Activated naive CD8-positive, alpha-beta T cell treated with anti-CD3 and anti-CD28 coated beads, Interleukin-2, amount 10 ng/mL, durations not matched to agents 7 days and 5 days (primary cell): Measurements from ENCODE around the gene USP47. TPM values are rescaled to one million over a fixed set of nuclear protein-coding genes. Genes with fewer than 3 reads are reported as not detected.

Source experiments
- ATAC-seq: fragments of 150-1000 bp; cut with Tn5 transposase; one replicate; pipeline ENCODE4 v1.10.0; 2021; ENCODE audit warnings: low read depth, moderate library complexity
- POLR2A ChIA-PET: fragments of 350-600 bp; sonication (Branson Sonifier 250); formaldehyde crosslinking; loops from one replicate; lab custom pipeline; 2021; ENCODE audit warnings: antibody characterized with exemption; lab: Charles Lee
- DNase-seq: peaks from one replicate; pipeline ENCODE4 v3.0.0; 2021
- H3K27ac Mint-ChIP-seq: one replicate; pipeline ENCODE4 v1.8.0; 2022; ENCODE audit warnings: mild to moderate bottlenecking, mixed read lengths
- H3K27me3 Mint-ChIP-seq: one replicate; pipeline ENCODE4 v1.8.0; 2022; ENCODE audit warnings: mild to moderate bottlenecking, moderate library complexity, mixed read lengths
- H3K36me3 Mint-ChIP-seq: one replicate; pipeline ENCODE4 v1.8.0; 2021; ENCODE audit warnings: mild to moderate bottlenecking, mixed read lengths
- H3K4me1 Mint-ChIP-seq: one replicate; pipeline ENCODE4 v1.8.0; 2021; ENCODE audit warnings: mixed read lengths
- H3K4me3 Mint-ChIP-seq: one replicate; pipeline ENCODE4 v1.8.0; 2022; ENCODE audit warnings: mild to moderate bottlenecking, moderate library complexity, mixed read lengths
- H3K9me3 Mint-ChIP-seq: one replicate; pipeline ENCODE4 v1.8.0; 2021; ENCODE audit warnings: mixed read lengths
- total RNA-seq, 2 experiments: library from RNA; stranded (reverse); gene quantifications; one replicate each; pipeline ENCODE4 v1.2.3, GENCODE V29; 2021

The USP47 gene
- total RNA-seq, 2 experiments from 2014 or later, result 43.7 to 46.0 TPM

DNA sequence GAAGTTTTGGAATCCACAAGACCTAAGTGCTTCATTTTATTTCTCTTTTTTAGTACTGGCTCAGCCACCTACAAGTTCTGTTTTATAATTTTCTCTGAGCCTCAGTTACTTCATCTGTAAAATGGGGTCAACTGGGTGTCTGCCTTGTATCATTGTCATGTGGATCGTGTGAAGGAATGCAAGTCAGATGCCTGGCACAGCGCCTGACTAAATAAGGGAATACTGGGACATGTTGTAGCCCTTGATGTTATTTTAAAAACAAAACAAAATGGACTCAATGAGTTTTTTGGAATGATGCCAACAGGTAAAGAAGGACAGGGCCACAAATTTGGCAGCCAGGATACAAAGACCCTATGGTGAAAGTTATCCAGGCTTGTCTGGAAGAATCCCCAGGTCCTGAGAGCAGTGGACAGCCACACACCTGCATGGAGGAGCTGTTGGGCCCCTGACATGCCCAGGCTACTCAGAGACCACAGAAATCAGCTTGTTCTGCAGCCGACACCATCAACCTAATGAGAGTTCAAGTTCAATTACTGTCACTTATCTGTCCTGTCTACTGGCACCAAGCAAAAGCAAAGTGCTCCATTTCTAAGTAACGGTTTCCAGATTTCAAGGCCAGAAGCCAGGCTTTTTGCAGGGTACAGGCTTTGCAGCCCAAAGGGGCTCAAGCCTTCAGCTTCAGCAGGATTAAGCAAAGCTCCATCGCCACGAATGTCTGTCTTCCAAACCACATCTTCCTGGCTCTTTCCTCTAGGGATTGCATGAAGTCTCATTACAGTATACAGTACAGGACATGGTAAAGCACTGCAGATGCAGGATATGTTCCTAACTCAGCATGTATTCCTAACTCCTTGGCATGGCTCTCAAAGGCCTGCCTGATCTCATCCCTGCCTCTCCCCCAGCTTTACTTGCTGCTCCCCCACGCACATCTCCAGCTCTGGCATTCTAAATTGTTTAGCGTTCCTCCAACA, 148.3 kb downstream of the USP47 start:
- H3K36me3 Mint-ChIP-seq, result no peaks in the 10 kb centered on the region
- H3K9me3 Mint-ChIP-seq, result peaks cover 1% of the 10 kb centered on the region
- H3K4me1 Mint-ChIP-seq, result peaks cover 2% of the 10 kb centered on the region
- no peak overlapping the region for H3K4me3 Mint-ChIP-seq
- no peak overlapping the region for H3K27ac Mint-ChIP-seq
- POLR2A ChIA-PET, result no interaction called here
- DNase-seq (no peak), ATAC-seq (no peak)
- H3K27me3 Mint-ChIP-seq, result peaks cover 9% of the 10 kb centered on the region

DNA sequence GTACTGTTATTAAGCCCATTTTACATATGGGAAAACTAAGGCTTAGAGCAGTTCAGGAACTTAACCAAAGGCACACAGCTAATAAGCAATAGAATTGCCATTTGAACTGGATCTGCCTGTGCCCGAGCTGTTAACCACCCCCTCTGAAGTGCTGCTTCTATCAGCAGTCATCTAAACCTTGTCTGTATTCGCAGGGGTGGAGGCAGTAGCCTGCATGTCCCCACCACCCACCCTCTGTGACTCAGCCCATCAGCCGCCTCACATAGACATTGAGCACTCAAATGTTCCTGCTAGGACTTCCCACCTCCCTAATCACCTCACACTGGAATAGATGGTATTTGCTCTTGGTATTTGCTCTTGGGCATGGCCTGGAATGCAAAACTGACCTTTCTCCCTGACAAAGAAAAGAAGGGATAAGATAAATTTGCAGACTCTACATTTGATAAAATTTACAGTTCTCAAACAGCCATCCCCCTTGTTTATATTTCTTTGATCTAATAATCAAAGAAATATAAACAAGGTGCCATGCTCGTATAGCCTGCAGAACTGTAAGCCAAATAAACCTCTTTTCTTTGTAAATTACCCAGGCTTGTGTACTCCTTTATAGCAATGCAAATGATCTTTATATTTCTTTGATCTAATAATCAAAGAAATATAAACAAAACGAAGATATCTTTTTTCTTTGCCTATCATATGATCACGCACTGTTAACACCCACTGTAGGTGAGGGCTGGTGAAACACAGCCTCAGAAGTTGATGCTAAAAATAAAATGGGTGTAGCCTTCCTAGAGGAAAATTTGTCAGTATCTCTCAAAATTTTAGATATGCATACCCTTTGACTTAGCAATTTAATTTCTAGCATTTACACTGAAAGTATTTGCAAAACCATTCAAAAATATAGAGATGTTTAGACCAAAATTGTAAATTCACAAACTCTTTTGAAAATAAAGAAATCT, 150.8 kb downstream of the USP47 start:
- POLR2A ChIA-PET, result no interaction called here

DNA sequence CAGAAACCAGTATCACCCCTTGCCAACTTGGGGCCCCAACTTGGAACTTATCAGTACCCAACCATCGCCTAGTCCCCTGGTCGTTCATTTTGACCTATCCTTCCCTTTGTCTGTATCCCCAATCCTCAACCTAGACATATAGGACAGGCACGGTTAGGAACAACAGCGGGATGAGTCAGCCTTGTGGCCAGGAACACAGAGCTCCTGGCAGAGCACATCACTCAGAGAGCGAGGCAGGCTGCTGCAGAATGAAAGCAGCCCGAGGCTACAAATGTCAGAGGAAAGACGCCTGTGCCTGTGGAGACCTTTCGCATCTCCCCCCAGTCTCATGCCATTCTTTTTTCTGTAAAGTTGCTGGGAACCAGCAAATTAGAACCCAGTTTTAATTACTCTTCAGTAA, 152.1 kb downstream of the USP47 start:
- no peak for ATAC-seq
- H3K4me3 Mint-ChIP-seq, result no peak overlapping the region

More for the DNA sequence above, 150.8 kb downstream of the USP47 start:
- no peaks in the 10 kb centered on the region for H3K9me3 Mint-ChIP-seq
- peaks cover 9% of the 10 kb centered on the region for H3K27me3 Mint-ChIP-seq
- ATAC-seq (no peak), DNase-seq (no peak)
- no peak overlapping the region for H3K27ac Mint-ChIP-seq
- H3K4me1 Mint-ChIP-seq, result peaks cover 11% of the 10 kb centered on the region
- H3K4me3 Mint-ChIP-seq, result no peak overlapping the region
- H3K36me3 Mint-ChIP-seq, result no peaks in the 10 kb centered on the region

GRCh38 chr11:11995601-11996000, 153.8 kb downstream of the USP47 start:
- peak overlapping the region; percentile 49 for H3K27ac Mint-ChIP-seq
- DNase-seq (no peak), ATAC-seq (peak; percentile 71)
- H3K4me3 Mint-ChIP-seq, result no peak overlapping the region
- peaks cover 21% of the 10 kb centered on the region for H3K4me1 Mint-ChIP-seq
- no peaks in the 10 kb centered on the region for H3K9me3 Mint-ChIP-seq
- no peaks in the 10 kb centered on the region for H3K36me3 Mint-ChIP-seq
- POLR2A ChIA-PET, result no interaction called here
- H3K27me3 Mint-ChIP-seq, result peaks cover 15% of the 10 kb centered on the region

More for the DNA sequence above, 152.1 kb downstream of the USP47 start:
- Mint-ChIP-seq H3K4me1 (peaks cover 17% of the 10 kb centered on the region), H3K36me3 (no peaks in the 10 kb centered on the region), H3K27ac (no peak overlapping the region), H3K27me3 (peaks cover 9% of the 10 kb centered on the region), H3K9me3 (no peaks in the 10 kb centered on the region)
- POLR2A ChIA-PET, result no interaction called here
- no peak for DNase-seq

DNA sequence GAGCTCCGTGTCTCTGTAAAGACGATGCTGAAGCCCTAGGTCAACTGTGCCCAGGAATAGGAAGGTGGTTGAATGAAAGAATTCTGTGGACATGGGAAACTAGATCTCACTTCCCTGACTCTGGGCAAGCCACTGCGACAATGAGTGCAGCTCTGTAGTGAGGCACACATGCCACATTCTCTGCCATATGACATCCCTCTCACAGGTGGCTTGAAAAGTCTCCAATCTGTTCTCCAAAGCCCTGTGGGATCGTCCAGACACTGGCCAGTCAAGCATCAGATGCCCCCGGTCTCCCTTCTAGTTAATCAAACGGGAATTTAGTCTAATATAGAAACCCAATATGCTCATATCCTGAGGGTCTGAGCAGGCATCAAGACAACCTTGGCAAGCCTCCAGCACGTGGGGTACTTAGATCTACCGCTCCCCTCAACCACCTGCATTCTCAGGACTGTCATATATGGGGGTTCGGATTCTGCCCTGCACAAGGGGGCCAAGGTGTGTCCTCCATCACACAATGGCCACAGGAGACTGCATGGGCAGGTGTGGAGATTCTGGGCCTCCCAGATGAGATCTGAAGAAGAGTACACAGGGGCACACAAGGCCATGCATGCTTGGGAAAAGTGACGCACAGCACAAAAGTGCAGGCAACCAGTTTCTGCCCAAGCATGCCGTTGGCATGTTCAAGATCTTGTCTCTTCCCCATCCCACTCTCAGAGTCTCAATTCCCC, 154.7 kb downstream of the USP47 start:
- H3K27me3 Mint-ChIP-seq, result peaks cover 18% of the 10 kb centered on the region
- no peaks in the 10 kb centered on the region for H3K36me3 Mint-ChIP-seq
- H3K9me3 Mint-ChIP-seq, result no peaks in the 10 kb centered on the region
- DNase-seq (no peak), ATAC-seq (no peak)
- POLR2A ChIA-PET, result no interaction called here
- no peak overlapping the region for H3K4me3 Mint-ChIP-seq
- peaks cover 21% of the 10 kb centered on the region for H3K4me1 Mint-ChIP-seq
- no peak overlapping the region for H3K27ac Mint-ChIP-seq

- no peak for ATAC-seq
- Mint-ChIP-seq H3K27me3 (peaks cover 21% of the 10 kb centered on the region), H3K9me3 (no peaks in the 10 kb centered on the region), H3K4me1 (peaks cover 21% of the 10 kb centered on the region), H3K4me3 (no peak overlapping the region), H3K27ac (no peak overlapping the region), H3K36me3 (no peaks in the 10 kb centered on the region)
- POLR2A ChIA-PET, result no interaction called here
- no peak for DNase-seq
Observed at GRCh38 chr11:11997049-11997322, 155.2 kb downstream of the USP47 start.

DNA sequence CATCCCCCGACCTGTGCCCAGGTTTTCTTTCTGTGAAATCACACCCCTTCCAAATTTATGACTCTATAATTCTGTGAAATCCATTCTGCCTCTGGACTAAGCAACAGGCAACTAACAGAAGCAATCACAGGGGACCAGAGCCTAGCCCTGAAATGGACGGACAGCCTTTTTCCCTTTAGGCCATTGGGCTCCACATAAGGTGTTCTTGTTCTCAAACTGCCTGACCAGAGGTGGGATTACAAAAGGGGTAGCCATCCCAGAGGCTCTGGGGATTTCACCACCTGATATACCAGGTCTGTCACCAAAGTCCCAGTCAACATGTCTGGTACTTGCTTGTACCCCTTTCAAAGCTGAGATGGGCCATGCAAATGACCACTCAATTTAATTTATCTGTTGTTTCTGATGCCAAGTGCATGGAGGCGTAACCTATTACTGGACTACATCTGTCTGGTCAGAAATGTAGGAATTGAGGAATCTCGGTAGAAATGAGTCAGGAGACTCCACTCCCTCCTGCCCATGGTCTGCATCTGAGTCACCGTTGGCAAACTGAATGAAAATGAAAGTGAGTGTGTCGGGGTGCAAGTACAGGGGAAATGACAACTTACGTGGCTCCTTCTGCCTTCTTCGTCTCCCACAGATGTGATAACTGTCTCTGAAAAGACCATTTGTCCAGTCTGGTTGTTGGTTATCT, 156.5 kb downstream of the USP47 start:
- ATAC-seq (peak; percentile 54), DNase-seq (no peak)
- no peaks in the 10 kb centered on the region for H3K9me3 Mint-ChIP-seq
- no peaks in the 10 kb centered on the region for H3K36me3 Mint-ChIP-seq
- POLR2A ChIA-PET, result no interaction called here
- H3K27me3 Mint-ChIP-seq, result peaks cover 25% of the 10 kb centered on the region
- H3K27ac Mint-ChIP-seq, result peak overlapping the region; percentile 41
- H3K4me3 Mint-ChIP-seq, result peak overlapping the region; percentile 71
- H3K4me1 Mint-ChIP-seq, result peaks cover 21% of the 10 kb centered on the region

DNA sequence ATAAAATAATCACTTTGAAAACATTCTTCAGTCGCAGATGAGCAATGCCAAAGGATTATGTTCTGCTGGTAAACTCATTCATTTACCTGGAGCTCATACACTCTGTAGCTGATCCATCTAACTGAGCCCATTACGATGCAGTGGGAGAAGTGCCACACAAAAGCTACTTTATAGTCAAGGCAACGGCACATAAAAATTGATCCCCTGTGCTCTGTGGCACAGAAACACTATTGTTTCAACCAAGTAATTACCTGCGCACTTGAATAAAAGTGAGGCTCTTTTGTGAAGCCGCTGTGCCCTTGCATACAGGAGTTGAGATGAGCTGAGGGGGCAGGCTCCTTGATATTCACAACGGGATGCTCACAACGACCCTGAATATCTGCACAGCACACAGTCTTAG, 159.4 kb downstream of the USP47 start:
- Mint-ChIP-seq H3K4me1 (peaks cover 20% of the 10 kb centered on the region), H3K27ac (no peak overlapping the region), H3K36me3 (no peaks in the 10 kb centered on the region), H3K9me3 (no peaks in the 10 kb centered on the region), H3K27me3 (peaks cover 41% of the 10 kb centered on the region), H3K4me3 (no peak overlapping the region)
- ATAC-seq, result no peak
- DNase-seq, result no peak
- POLR2A ChIA-PET, result no interaction called here

- H3K4me1 Mint-ChIP-seq, result peaks cover 12% of the 10 kb centered on the region
Observed at GRCh38 chr11:12003336-12003735, 161.6 kb downstream of the USP47 start.

GRCh38 chr11:12003815-12004214, 162.0 kb downstream of the USP47 start:
- Mint-ChIP-seq H3K9me3 (no peaks in the 10 kb centered on the region), H3K36me3 (no peaks in the 10 kb centered on the region), H3K4me1 (peaks cover 9% of the 10 kb centered on the region), H3K27ac (no peak overlapping the region), H3K4me3 (no peak overlapping the region), H3K27me3 (peaks cover 62% of the 10 kb centered on the region)
- DNase-seq, result no peak
- no peak for ATAC-seq
- POLR2A ChIA-PET, result no interaction called here

More at GRCh38 chr11:12003336-12003735, 161.6 kb downstream of the USP47 start:
- H3K4me3 Mint-ChIP-seq, result no peak overlapping the region
- POLR2A ChIA-PET, result no interaction called here
- H3K36me3 Mint-ChIP-seq, result no peaks in the 10 kb centered on the region
- H3K27ac Mint-ChIP-seq, result no peak overlapping the region
- peaks cover 60% of the 10 kb centered on the region for H3K27me3 Mint-ChIP-seq
- ATAC-seq, result no peak
- H3K9me3 Mint-ChIP-seq, result no peaks in the 10 kb centered on the region
- no peak for DNase-seq

GRCh38 chr11:12005061-12005460, 163.3 kb downstream of the USP47 start:
- peaks cover 66% of the 10 kb centered on the region for H3K27me3 Mint-ChIP-seq

GRCh38 chr11:12005476-12005875, 163.7 kb downstream of the USP47 start:
- no peak for ATAC-seq
- H3K4me1 Mint-ChIP-seq, result peaks cover 8% of the 10 kb centered on the region
- H3K4me3 Mint-ChIP-seq, result no peak overlapping the region
- H3K9me3 Mint-ChIP-seq, result no peaks in the 10 kb centered on the region
- no peak overlapping the region for H3K27ac Mint-ChIP-seq
- POLR2A ChIA-PET, result no interaction called here
- H3K36me3 Mint-ChIP-seq, result no peaks in the 10 kb centered on the region
- no peak for DNase-seq
- H3K27me3 Mint-ChIP-seq, result peaks cover 70% of the 10 kb centered on the region

More at GRCh38 chr11:12005061-12005460, 163.3 kb downstream of the USP47 start:
- Mint-ChIP-seq H3K36me3 (no peaks in the 10 kb centered on the region), H3K27ac (no peak overlapping the region), H3K4me3 (no peak overlapping the region), H3K9me3 (no peaks in the 10 kb centered on the region), H3K4me1 (peaks cover 8% of the 10 kb centered on the region)
- no peak for DNase-seq
- no peak for ATAC-seq
- POLR2A ChIA-PET, result no interaction called here
